Heart left ventricle (tissue), 13 donors: ENCODE data around the gene MAMDC2.

Experiments
- CTCF ChIP-seq, 12 donors: fragments of 200-600 bp; sonication (generic) in 4 of 12; IDR thresholded peaks; one replicate each; pipeline versions ENCODE4 v1.5.0 to v1.8.0; 2018 to 2022; ENCODE audit warnings: antibody characterized with exemption in 12 of 12, mild to moderate bottlenecking in 5 of 12
- POLR2A ChIP-seq, 2 donors: fragments of 450-650 bp; IDR thresholded peaks; one replicate each; pipeline ENCODE4 v1.6.1; 2017; ENCODE audit warnings: antibody characterized with exemption in 2 of 2, mild to moderate bottlenecking in 2 of 2, moderate library complexity in 2 of 2
- donor health status: ischemic (EF 13 %, LVEDD 7.1; RV severe dilation, severe dysfunction).
- donor health status: DM: no; HTN: yes; CAD: no.
- donor health status: DM: no; HTN: no; CAD: no.
- donor health status: ischemic (EF 25% LVEDD 6.9; RV normal size, moderate dysfunction).
- donor health status: ischemic (EF 25% LVEDD 5.7; RV mildly dilated, moderate dysfunction).
- donor health status: ischemic (EF 35%, LVEDD 5.7; RV mildly dilated, moderate dysfunction).
- donor health status: nonischemic (EF 11% LVEDD 7.7; RV severe dilation, severe dysfunction).
- donor health status: DM: yes; HTN: yes; CAD: no.
- donor health status: PGD.
- donor health status: ischemic (EF 29% LVEDD 5.4; RV normal size, mild dysfunction).
- donor health status: nonischemic (EF 23%, LVEDD 6.1; RV moderate dilation, normal function).

- no peak for TF ChIP-seq CTCF (IDR thresholded peaks at IDR 0.05)
- TF ChIP-seq POLR2A (IDR thresholded peaks at IDR 0.05), result no peak
Measured at GRCh38 chr9:70123695-70124094, 80.0 kb downstream of the MAMDC2 start.
